HG03064 (cell line): ENCODE measurements around the gene SCRN1.
A peak's percentile ranks its signal among the peaks of the same experiment; 100 is the strongest.

ENCODE experiments used
- ATAC-seq: cut with Tn5 transposase; IDR thresholded peaks from one replicate; pipeline ENCODE4 v1.9.1; 2021; ENCODE audit warnings: low read depth; ENCODE audit not compliant: unreplicated experiment

Gene SCRN1

GRCh38 chr7:30005464-30005863, 15.9 kb upstream of the SCRN1 start:
- ATAC-seq: no peak

GRCh38 chr7:30003098-30003497, 13.5 kb upstream of the SCRN1 start:
- no peak for ATAC-seq

- no peak for ATAC-seq
Measured at GRCh38 chr7:30001998-30002397, 12.4 kb upstream of the SCRN1 start.

GRCh38 chr7:29998489-29998888, 8.9 kb upstream of the SCRN1 start:
- no peak for ATAC-seq

DNA sequence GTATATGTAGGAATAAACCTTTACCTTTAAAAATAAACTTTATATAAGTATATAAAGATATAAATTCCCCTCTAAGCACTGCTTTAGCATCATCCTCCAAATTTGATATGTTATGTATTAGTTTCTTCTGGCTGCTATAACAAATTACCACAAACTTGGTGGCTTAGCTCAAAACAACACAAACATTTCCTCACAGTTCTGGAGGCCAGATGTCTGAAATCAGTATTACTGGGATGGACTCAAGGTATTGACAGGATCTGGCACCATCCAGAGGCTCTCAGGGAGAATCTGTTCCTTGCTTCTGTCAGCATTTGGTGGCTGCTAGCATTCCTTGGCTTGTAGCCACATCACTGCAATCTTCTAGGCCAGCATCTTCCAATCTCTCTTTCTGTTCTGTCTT, 6.7 kb upstream of the SCRN1 start:
- ATAC-seq: no peak

DNA sequence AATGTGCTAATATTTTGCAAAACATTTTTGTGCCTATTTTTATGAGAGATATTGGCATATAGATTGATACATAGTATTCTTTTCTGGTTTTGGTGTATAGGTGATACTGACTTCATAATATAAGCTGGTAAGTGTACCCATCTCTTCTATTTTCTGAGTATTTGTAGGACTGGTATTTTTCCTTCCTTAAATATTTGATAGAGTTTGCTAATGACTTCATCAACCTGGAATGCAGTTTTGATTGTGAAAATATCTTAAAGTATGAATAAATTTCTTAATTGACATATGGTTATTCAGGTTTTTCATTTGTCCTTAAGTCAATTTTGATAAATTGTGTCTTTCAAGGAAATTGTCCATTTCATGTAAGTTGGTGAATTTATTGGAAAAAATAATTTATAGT, 6.1 kb upstream of the SCRN1 start:
- ATAC-seq: no peak

DNA sequence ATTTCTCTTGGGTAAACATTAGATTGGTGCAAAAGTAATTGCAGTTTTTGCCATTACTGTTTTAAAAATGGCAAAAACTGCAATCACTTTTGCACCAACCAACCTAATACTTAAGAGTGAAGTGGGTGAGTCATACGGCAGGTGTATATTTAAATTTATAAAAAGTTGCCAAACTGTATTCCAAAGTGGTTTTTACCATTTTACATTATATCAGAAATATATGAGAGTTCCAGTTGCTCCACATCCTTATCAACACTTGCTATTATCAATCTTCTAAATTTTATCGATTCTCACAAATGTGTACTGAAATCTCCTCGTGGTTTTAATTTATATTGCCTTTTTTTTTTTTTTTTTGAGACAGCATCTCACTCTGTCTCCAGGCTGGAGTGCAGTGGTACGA, 3.5 kb upstream of the SCRN1 start:
- no peak for ATAC-seq

- no peak for ATAC-seq
Measured at GRCh38 chr7:29991937-29992336, 2.3 kb upstream of the SCRN1 start.

- no peak for ATAC-seq
Measured at GRCh38 chr7:29990931-29991330, 1.3 kb upstream of the SCRN1 start.

DNA sequence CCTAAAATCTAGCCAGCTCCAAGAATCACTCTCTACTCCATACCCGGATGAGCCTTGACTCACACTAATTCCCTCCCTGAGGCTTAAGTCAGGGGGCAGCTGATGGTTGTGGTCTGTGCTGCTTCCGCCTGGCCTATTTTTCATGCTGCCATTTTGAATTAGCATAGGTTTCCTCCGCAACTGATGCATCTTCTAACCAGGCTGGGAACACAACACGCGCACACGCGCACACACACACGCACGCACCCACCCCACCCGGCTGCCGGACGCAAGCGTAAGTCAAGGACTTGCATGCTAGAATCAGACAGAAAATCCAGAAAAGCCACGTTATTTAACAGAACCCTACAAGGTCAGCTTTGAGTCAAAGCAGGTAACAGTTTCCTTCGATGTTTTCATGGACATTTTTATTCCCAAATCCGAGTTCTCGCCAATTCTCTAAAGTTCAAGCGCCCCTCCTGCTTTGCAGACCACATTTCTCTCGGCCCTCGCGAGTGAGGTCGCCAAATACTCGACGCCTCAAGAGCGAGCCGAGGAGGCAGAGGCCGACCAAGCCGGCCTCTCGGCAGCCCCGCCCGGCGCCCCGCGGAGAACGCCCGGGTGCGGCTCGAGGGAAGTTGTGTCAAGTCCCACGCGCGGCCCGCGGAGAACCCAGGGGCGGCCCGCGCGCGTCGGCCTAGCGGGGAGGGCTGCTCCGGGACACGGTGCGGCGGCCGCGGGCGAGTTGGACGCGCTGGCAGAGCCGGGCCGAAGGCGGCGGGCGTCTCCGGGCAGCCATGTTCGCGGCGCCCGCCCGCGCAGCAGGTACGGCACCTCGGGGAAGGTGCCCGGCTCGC, 961 bp downstream of the SCRN1 start:
- peak; percentile 21 for ATAC-seq

DNA sequence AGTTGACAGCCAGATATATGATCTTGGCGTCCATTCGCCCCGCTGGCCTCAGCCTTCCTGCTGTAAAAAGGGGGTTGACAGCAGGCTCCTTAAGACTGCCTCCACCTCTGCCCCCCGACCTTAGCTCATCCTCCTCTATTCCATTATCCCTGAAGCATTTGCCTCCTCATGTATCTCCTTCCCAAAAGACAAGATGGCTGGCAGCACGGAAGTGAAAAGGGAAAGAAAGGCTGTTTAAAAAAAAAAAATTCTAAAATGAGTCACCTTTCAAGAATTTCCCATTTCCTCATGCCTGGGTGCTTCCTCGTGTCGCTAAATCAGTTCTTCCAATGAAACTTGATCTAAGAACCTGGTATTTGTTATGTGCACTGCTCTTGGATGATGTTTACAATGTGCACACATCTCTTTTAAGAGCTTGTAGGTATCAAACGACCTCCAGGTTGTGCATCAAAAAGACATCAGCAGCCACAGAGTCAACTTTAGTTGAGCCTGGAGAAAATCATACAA, 1.7 kb downstream of the SCRN1 start:
- no peak for ATAC-seq

- ATAC-seq: no peak
Measured at GRCh38 chr7:29987083-29987482, 2.5 kb downstream of the SCRN1 start.

- ATAC-seq: no peak
Measured at GRCh38 chr7:29980151-29980550, 9.4 kb downstream of the SCRN1 start.

DNA sequence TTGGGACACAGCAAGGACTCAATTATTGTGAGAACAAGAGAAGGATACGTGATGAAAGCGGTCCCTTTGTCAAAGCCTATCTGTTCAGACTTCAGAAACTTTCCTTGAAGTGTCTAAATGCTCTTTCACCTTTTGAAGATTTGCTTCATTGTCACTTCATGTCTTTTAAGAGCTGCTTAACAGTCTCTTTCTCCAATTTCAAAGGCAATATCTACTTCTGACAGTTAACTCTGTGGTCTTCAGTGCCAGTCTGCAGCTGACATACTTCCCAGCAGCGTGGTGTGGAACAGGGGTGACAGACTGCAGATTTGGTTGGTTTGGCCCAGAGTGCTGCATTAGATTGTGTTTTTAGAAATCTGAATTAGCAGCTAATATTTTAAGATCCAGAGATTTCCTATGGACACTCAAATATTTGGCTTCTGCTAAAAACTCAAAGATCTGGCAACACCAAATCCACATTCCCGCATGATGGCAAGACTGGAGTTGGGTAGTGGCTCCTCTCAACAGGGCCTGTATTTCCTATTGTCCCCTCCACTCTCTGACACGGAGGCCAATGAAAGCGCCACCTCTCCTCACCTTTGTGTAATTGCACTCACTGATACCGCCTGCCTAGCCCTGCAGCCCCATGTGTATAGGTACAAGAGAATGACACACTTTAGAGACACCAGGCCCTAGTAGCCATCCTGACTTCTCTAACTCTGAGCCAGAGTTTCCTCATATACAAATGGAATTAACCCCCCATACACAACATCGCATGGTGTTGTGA, 11.5 kb downstream of the SCRN1 start:
- ATAC-seq: no peak

GRCh38 chr7:29976673-29977415, 12.8 kb downstream of the SCRN1 start:
- ATAC-seq: no peak

DNA sequence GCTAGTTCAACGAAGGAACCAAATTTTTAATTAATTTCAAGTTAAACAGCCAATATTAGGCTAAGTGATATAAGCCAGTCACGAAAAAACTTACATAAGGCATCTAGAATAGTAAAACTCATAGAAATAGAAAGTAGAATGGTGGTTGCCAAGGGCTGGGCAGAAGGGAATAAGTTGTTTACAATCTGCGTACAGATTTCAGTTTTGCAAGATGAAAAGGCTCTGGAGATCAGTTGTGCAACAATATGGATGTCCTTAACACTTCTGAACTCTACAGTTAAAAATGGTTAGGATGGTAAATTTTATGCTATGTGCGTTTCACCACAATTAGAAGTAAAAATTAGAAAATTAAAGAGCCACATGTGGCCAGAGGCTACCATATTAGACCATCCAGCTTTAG, 13.3 kb downstream of the SCRN1 start:
- no peak for ATAC-seq

DNA sequence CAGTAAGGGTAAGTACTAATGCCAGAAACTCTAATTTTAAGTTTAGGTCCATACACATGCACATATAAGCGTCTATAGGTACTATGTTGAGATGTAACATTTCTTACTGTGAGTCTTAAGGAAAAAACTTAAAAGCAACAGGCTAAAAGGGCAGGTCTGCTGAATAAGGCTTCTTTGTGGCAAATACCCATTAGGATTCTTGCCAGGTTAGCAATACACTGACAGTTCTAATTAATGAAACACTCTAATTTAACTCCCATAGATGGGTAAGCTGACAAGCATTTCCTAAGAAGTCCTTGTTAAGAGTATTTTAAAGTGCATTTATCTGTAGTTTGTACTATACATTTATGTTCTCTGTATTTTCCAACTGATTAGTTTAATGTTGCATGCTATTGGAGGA, 14.0 kb downstream of the SCRN1 start:
- ATAC-seq: no peak

GRCh38 chr7:29974286-29974685, 15.3 kb downstream of the SCRN1 start:
- no peak for ATAC-seq

GRCh38 chr7:29972315-29972669, 17.3 kb downstream of the SCRN1 start:
- ATAC-seq: no peak

GRCh38 chr7:29971566-29972314, 17.9 kb downstream of the SCRN1 start:
- ATAC-seq: no peak
